DMS79 treated with DMSO at 0.1 percent for 48 hours (cell line): ENCODE data around the gene FXR2.

Experiments
- DNase-seq: peaks from one replicate; lab custom pipeline; 2025; lab: John Stamatoyannopoulos, UW

FXR2 gene

GRCh38 chr17:7572588-7573323, 41.9 kb downstream of the FXR2 start:
- peak; percentile 98 for DNase-seq

GRCh38 chr17:7572338-7572587, 42.4 kb downstream of the FXR2 start:
- DNase-seq: no peak

GRCh38 chr17:7570351-7570750, 44.3 kb downstream of the FXR2 start:
- DNase-seq: no peak

GRCh38 chr17:7569571-7569970, 45.1 kb downstream of the FXR2 start:
- no peak for DNase-seq

- DNase-seq: no peak
These were observed 51.4 kb downstream of the FXR2 start for GRCh38 chr17:7563115-7563869.

GRCh38 chr17:7562208-7562605, 52.5 kb downstream of the FXR2 start:
- DNase-seq: no peak

GRCh38 chr17:7561589-7562207, 53.0 kb downstream of the FXR2 start, which contains the start of gene SENP3:
SENP3 (plus strand) TSS chr17:7561919; CDS start chr17:7563077, 1,158 bp downstream.
- peak; percentile 70 for DNase-seq

GRCh38 chr17:7561028-7561575, 53.6 kb downstream of the FXR2 start:
- peak; percentile 87 for DNase-seq

GRCh38 chr17:7560172-7561027, 54.3 kb downstream of the FXR2 start:
- peak; percentile 41 for DNase-seq

GRCh38 chr17:7559320-7560171, 55.2 kb downstream of the FXR2 start:
- peak; percentile 68 for DNase-seq

GRCh38 chr17:7558544-7559319, 56.0 kb downstream of the FXR2 start, which contains the start of gene TNFSF13:
TNFSF13 (plus strand) TSS chr17:7558750; CDS start chr17:7559040, 290 bp downstream.
- peak; percentile 43 for DNase-seq

- peak; percentile 64 for DNase-seq
These were observed 56.7 kb downstream of the FXR2 start for GRCh38 chr17:7557775-7558543.

GRCh38 chr17:7557147-7557764, 57.4 kb downstream of the FXR2 start:
- DNase-seq: no peak

- DNase-seq: no peak
These were observed 58.1 kb downstream of the FXR2 start for GRCh38 chr17:7556627-7557026.

- no peak for DNase-seq
These were observed 59.3 kb downstream of the FXR2 start for GRCh38 chr17:7555320-7555948.

- no peak for DNase-seq
These were observed 61.3 kb downstream of the FXR2 start for GRCh38 chr17:7553356-7553755.

- no peak for DNase-seq
These were observed 62.1 kb downstream of the FXR2 start for GRCh38 chr17:7552621-7553051.

- no peak for DNase-seq
These were observed 63.3 kb downstream of the FXR2 start for GRCh38 chr17:7551396-7551795.
